DND-41 (cell line): Measurements from ENCODE around the gene STX1A.

Experiments
- EZH2 ChIP-seq: IDR thresholded peaks from 3 replicates; pipeline ENCODE4 v1.6.1; 2012; ENCODE audit warnings: borderline replicate concordance, low read depth, mild to moderate bottlenecking, moderate library complexity, low read length, inconsistent platforms; ENCODE audit not compliant: severe bottlenecking
- TF ChIP-seq, protein P1 (sequence below): IDR thresholded peaks from 2 replicates; pipeline ENCODE4 v1.5.1; 2012; ENCODE audit warnings: borderline replicate concordance, low read length, moderate library complexity, mild to moderate bottlenecking; ENCODE audit not compliant: poor library complexity, severe bottlenecking; ENCODE audit errors: extremely low read depth

GRCh38 chr7:73650524-73650923, 68.9 kb downstream of the STX1A start:
- TF ChIP-seq EZH2 = no peak
- TF ChIP-seq, protein P1, sequence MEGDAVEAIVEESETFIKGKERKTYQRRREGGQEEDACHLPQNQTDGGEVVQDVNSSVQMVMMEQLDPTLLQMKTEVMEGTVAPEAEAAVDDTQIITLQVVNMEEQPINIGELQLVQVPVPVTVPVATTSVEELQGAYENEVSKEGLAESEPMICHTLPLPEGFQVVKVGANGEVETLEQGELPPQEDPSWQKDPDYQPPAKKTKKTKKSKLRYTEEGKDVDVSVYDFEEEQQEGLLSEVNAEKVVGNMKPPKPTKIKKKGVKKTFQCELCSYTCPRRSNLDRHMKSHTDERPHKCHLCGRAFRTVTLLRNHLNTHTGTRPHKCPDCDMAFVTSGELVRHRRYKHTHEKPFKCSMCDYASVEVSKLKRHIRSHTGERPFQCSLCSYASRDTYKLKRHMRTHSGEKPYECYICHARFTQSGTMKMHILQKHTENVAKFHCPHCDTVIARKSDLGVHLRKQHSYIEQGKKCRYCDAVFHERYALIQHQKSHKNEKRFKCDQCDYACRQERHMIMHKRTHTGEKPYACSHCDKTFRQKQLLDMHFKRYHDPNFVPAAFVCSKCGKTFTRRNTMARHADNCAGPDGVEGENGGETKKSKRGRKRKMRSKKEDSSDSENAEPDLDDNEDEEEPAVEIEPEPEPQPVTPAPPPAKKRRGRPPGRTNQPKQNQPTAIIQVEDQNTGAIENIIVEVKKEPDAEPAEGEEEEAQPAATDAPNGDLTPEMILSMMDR = no peak
